ENCODE data around the gene KIF5C. TPM values are rescaled to one million over a fixed set of nuclear protein-coding genes. Genes with fewer than 3 reads are reported as not detected.
"Not testable (repeated sequence)": the region's sequence is repeated elsewhere in the genome, so short reads cannot be mapped to it uniquely, and the experiment has no call there.

KIF5C gene
- total RNA-seq, 2 donors from 2014 or later: 23.9 to 29.1 TPM

DNA sequence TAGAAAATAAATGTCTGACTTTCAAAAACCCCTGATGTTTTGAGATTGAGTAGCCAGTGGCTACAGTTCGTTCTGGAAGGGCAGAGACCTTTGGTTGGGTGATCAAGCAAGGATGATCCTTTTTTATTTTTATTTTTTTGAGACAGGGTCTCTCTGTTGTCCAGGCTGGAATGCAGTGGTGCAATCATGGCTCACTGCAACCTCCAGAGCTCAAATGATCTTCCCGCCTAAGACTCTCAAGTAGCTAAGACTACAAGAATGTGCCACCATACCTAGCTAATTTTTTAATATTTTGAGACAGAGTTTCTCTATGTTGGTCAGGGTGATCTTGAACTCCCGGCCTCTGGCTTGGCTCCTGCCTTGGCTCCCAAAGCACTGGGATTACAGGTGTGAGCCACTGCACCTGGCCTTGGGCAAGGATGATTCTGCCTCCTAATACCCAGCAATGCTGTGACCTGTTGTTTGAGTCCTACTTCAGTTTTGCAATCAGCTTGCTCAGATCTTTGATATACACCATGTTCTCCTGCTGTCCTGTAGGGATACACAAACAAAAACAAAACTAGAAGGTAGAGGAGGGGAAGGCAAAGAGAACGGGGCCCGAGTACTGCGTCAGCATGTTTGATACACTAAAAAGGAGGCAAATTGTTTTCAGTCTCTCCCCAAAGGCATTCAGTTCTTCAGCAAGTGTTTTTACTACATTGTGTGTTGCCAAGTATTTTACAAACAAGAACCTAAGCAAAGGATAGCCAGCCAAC, 104.3 kb downstream of the KIF5C start:
- ATAC-seq (replicated peaks in 1 of 2): no peak
- H3K27ac Mint-ChIP-seq: no peak overlapping the region
- no peak overlapping the region for H3K4me3 Mint-ChIP-seq
- no peak for DNase-seq
- H3K36me3 Mint-ChIP-seq (ENCODE audit: insufficient read depth in 2 of 2): peaks cover 0 to 4% of the 10 kb centered on the region in 2 donors
- H3K4me1 Mint-ChIP-seq (ENCODE audit: low read depth): no peaks in the 10 kb centered on the region
- no peaks in the 10 kb centered on the region for H3K27me3 Mint-ChIP-seq (ENCODE audit: low read depth)
- no peaks in the 10 kb centered on the region for H3K9me3 Mint-ChIP-seq

DNA sequence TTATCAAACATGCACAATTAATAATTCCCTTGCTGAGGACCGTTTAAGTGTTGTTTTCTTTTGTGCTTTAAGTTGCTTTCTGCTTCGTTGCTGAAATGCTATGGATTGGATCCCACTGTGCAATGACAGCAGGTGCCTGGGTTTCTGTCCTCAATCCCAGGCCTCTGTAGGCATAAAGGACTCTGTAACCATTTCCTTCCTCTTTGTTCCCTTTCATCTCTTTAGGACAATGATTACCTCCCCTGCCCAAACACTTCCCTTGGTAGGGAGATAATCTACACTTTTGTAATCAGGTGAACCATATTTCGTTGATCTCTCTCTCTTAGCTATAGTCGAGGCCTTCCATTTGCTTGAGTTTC, 104.9 kb downstream of the KIF5C start:
- H3K4me1 Mint-ChIP-seq (ENCODE audit: low read depth): no peaks in the 10 kb centered on the region
- no peak for DNase-seq
- no peak for ATAC-seq (replicated peaks in 1 of 2)
- H3K9me3 Mint-ChIP-seq: no peaks in the 10 kb centered on the region
- no peak overlapping the region for H3K27ac Mint-ChIP-seq
- no peaks in the 10 kb centered on the region for H3K27me3 Mint-ChIP-seq (ENCODE audit: low read depth)
- peaks cover 0 to 4% of the 10 kb centered on the region in 2 donors for H3K36me3 Mint-ChIP-seq (ENCODE audit: insufficient read depth in 2 of 2)
- H3K4me3 Mint-ChIP-seq: no peak overlapping the region

DNA sequence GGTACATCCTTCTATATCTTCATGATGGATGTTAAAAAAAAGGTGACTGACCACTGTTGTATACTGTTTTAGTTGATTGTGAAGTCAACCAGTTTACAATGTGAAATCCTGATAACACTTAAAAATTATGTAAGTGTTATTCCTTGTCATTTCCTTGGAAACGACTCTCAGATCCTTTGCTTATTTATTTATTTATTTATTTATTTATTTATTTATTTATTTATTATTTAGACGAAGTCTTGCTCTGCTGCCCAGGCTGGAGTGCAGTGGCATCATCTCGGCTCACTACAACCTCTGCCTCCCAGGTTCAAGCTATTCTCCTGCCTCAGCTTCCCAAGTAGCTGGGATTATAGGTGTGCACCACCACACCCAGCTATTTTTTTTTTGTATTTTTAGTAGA, 105.5 kb downstream of the KIF5C start:
- not testable (repeated sequence) for H3K9me3 Mint-ChIP-seq; H3K36me3 Mint-ChIP-seq (ENCODE audit: insufficient read depth in 2 of 2); H3K27me3 Mint-ChIP-seq (ENCODE audit: low read depth); H3K27ac Mint-ChIP-seq; H3K4me1 Mint-ChIP-seq (ENCODE audit: low read depth); ATAC-seq (replicated peaks in 1 of 2); H3K4me3 Mint-ChIP-seq; DNase-seq

DNA sequence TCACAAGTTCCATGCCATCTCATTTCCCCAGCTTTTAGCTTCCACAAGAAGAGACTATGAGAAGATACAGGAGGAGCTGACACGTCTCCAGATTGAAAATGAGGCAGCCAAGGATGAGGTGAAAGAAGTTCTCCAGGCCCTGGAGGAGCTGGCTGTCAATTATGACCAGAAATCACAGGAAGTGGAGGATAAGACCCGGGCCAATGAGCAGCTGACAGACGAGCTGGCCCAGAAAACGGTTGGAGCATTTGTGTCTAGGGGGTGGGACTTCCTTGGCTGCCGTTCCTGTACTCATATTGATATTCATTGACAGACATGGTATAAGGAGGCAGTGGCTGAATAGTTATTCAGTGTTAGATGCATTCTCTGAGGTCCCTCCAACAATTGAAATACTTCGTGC, 106.3 kb downstream of the KIF5C start:
- Mint-ChIP-seq H3K4me1 (ENCODE audit: low read depth) (no peaks in the 10 kb centered on the region), H3K36me3 (ENCODE audit: insufficient read depth in 2 of 2) (peaks cover 0 to 4% of the 10 kb centered on the region in 2 donors)
- no peak for ATAC-seq (replicated peaks in 1 of 2)

DNA sequence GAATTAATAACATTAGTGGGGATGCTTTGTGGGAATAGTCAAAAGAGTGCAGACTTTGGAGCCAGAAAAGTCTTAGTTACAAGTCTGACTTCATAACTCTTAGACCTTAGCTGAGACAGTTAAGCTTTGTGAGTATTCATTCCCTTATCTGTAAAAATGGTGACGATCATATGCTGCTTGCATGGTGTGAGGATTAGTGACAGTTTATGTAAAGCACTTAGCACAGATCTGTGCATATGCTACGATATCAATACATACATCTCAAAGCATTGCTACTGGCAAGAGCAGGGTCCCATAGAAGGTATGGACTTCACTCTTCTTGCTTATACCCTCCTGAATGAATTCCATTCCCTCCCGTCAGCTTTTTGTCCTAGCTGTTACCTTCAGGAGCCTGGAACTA, 106.8 kb downstream of the KIF5C start:
- no peak for ATAC-seq (replicated peaks in 1 of 2)
- H3K27me3 Mint-ChIP-seq (ENCODE audit: low read depth): no peaks in the 10 kb centered on the region

More for the DNA sequence above, 106.3 kb downstream of the KIF5C start:
- Mint-ChIP-seq H3K4me3 (no peak overlapping the region), H3K27me3 (ENCODE audit: low read depth) (no peaks in the 10 kb centered on the region), H3K27ac (no peak overlapping the region), H3K9me3 (no peaks in the 10 kb centered on the region)
- no peak for DNase-seq

DNA sequence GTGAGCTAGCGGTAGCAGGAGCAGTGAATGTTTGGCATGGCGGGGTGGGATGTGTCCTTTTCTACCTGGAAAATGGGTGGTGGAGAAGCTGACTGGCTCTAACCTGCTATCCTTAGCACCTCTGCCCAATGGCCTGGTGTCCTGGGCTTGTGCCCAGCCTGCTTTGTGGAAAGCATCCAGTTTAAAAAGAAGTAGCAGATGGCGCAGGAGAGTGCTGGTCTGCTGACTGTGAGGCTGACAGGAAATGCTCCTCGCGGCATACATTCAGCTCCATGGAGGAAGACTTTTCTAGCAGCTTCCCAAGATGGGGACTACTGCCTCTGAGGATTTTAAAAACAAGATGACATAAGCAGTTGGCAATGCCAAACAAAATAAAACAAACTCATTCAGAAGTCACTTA, 107.3 kb downstream of the KIF5C start:
- H3K4me3 Mint-ChIP-seq: no peak overlapping the region
- H3K4me1 Mint-ChIP-seq (ENCODE audit: low read depth): no peaks in the 10 kb centered on the region
- no peak for DNase-seq
- H3K36me3 Mint-ChIP-seq (ENCODE audit: insufficient read depth in 2 of 2): peaks cover 0 to 4% of the 10 kb centered on the region in 2 donors
- no peak overlapping the region for H3K27ac Mint-ChIP-seq
- no peaks in the 10 kb centered on the region for H3K27me3 Mint-ChIP-seq (ENCODE audit: low read depth)
- H3K9me3 Mint-ChIP-seq: no peaks in the 10 kb centered on the region
- ATAC-seq (replicated peaks in 1 of 2): no peak

More for the DNA sequence above, 106.8 kb downstream of the KIF5C start:
- Mint-ChIP-seq H3K36me3 (ENCODE audit: insufficient read depth in 2 of 2) (peaks cover 0 to 4% of the 10 kb centered on the region in 2 donors), H3K9me3 (no peaks in the 10 kb centered on the region), H3K27ac (no peak overlapping the region), H3K4me1 (ENCODE audit: low read depth) (no peaks in the 10 kb centered on the region), H3K4me3 (no peak overlapping the region)
- no peak for DNase-seq

DNA sequence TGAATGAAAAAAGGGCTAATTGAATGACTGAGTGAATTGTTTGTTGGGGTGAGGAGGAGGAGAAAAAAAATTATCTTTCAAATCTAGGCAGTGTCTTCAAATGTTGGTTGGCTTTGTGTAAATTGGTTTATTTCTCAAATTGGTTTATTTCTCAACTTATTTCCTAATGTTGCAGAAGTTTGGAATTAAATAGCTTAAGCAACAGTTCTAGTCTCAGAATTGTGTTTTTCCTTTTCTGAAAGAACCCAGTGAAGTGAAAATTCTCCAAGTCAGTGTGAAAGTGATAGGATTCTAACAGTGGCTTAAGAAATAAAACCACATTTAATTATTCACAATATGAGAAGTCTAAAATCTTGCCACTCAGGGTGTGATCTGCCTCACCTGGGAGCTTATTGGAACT, 108.9 kb downstream of the KIF5C start:
- H3K9me3 Mint-ChIP-seq: no peaks in the 10 kb centered on the region
- peaks cover 0 to 4% of the 10 kb centered on the region in 2 donors for H3K36me3 Mint-ChIP-seq (ENCODE audit: insufficient read depth in 2 of 2)
- H3K27me3 Mint-ChIP-seq (ENCODE audit: low read depth): no peaks in the 10 kb centered on the region
- H3K4me1 Mint-ChIP-seq (ENCODE audit: low read depth): no peaks in the 10 kb centered on the region
- no peak overlapping the region for H3K27ac Mint-ChIP-seq
- ATAC-seq (replicated peaks in 1 of 2) (no peak), DNase-seq (no peak)
- no peak overlapping the region for H3K4me3 Mint-ChIP-seq

DNA sequence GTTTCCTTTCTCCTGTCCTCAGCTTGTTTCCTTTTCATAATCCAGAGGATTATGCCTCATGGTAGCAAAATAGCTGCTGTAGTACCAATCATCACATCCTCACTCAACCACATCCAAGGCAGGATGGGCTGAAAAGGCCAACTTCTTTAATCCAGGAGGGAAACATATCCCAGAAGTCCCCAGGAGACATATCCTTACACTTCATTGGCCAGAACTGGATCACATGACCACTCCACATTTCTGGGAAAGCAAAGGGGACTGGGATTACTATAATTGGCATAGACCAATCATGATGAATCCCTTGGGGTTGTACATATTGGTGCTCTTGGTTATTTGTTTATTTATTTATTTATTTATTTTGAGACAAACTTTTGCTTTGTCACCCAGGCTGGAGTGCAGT, 109.4 kb downstream of the KIF5C start:
- H3K9me3 Mint-ChIP-seq: no peaks in the 10 kb centered on the region
- no peak overlapping the region for H3K27ac Mint-ChIP-seq
- ATAC-seq (replicated peaks in 1 of 2): no peak
- no peak for DNase-seq
- H3K4me3 Mint-ChIP-seq: no peak overlapping the region
- H3K27me3 Mint-ChIP-seq (ENCODE audit: low read depth): no peaks in the 10 kb centered on the region
- H3K4me1 Mint-ChIP-seq (ENCODE audit: low read depth): no peaks in the 10 kb centered on the region
- H3K36me3 Mint-ChIP-seq (ENCODE audit: insufficient read depth in 2 of 2): peaks cover 0 to 4% of the 10 kb centered on the region in 2 donors

DNA sequence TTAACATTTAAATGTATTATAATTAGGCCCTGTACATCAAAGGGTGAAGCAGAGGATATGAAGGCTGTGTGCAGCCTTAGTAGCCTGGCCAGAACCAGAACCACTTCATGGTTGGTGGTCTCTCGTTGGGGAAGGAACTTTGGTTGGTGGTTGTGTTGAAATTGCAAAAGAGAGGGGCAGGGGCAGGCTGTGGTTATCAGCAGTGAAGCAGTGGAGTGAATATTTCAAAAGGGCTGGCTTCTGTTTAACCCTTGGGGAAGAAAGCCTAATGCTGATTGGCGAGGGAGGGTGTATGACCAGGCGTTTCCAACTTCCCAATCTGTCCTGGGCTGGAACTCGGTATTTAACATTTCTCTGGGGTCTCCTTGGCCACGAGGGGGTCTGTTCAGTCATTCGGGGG, 112.3 kb downstream of the KIF5C start:
- H3K9me3 Mint-ChIP-seq: no peaks in the 10 kb centered on the region
- DNase-seq (no peak), ATAC-seq (replicated peaks in 1 of 2) (no peak)
- H3K36me3 Mint-ChIP-seq (ENCODE audit: insufficient read depth in 2 of 2): peaks cover 0 to 4% of the 10 kb centered on the region in 2 donors
- no peak overlapping the region for H3K27ac Mint-ChIP-seq
- no peaks in the 10 kb centered on the region for H3K27me3 Mint-ChIP-seq (ENCODE audit: low read depth)
- H3K4me1 Mint-ChIP-seq (ENCODE audit: low read depth): peaks cover 4% of the 10 kb centered on the region
- no peak overlapping the region for H3K4me3 Mint-ChIP-seq

DNA sequence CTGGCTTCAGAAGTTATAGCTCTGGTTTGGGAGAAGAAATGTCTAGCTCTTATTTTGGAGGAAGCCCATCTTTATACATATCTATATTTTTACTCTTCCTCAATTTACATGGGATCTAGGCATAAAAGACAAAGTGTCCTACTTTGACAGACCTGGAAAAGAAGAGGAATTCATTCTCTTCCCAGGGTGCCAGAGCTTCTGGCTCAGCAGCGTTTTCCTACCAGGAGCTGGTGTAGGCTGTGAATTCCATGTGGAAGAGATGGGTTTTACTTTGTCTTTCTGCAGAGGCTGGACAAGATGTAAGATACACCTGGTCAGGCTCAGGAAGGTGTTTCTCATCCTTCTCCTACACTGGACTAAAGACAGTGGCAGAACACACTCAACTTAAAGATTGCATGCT, 113.3 kb downstream of the KIF5C start:
- no peak overlapping the region for H3K27ac Mint-ChIP-seq
- H3K27me3 Mint-ChIP-seq (ENCODE audit: low read depth): no peaks in the 10 kb centered on the region
- peaks cover 0 to 4% of the 10 kb centered on the region in 2 donors for H3K36me3 Mint-ChIP-seq (ENCODE audit: insufficient read depth in 2 of 2)
- no peaks in the 10 kb centered on the region for H3K9me3 Mint-ChIP-seq
- H3K4me1 Mint-ChIP-seq (ENCODE audit: low read depth): peaks cover 4% of the 10 kb centered on the region
- H3K4me3 Mint-ChIP-seq: no peak overlapping the region
- no peak for DNase-seq
- ATAC-seq (replicated peaks in 1 of 2): no peak

DNA sequence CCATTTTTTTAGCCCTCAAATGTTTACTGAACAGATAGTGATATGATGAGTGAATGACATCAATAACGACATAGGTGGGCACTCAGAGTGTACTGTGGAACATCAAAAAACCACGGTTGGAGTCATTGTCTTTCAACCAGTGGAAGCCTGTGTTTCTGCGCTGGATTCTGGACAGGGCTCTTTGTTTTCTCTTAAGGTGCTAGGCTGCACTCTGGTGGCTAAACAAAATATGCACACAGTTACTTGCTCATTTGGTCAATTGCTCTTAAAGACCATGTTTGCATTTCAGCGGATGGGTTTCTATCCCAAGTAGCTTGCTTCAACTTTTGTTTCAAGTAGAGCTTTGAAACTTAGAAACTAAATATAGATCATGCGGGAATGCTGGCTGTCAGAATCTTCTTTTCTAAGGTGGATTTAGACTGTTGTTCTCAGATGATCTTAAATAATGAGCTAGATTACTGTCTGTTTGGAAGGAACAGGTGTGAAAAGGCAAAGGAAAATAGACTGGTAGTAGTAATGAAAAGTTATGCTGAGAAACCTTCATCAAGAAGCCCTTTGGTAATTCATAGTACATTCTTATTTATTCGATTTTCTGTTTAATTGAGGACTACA, 115.0 kb downstream of the KIF5C start:
- Mint-ChIP-seq H3K9me3 (no peaks in the 10 kb centered on the region), H3K4me3 (no peak overlapping the region), H3K27ac (no peak overlapping the region), H3K36me3 (ENCODE audit: insufficient read depth in 2 of 2) (no peaks in the 10 kb centered on the region), H3K27me3 (ENCODE audit: low read depth) (no peaks in the 10 kb centered on the region), H3K4me1 (ENCODE audit: low read depth) (peaks cover 4% of the 10 kb centered on the region)
- DNase-seq (peak; percentile 48 to 50), ATAC-seq (replicated peaks in 1 of 2) (peak; percentile 65 to 85)

DNA sequence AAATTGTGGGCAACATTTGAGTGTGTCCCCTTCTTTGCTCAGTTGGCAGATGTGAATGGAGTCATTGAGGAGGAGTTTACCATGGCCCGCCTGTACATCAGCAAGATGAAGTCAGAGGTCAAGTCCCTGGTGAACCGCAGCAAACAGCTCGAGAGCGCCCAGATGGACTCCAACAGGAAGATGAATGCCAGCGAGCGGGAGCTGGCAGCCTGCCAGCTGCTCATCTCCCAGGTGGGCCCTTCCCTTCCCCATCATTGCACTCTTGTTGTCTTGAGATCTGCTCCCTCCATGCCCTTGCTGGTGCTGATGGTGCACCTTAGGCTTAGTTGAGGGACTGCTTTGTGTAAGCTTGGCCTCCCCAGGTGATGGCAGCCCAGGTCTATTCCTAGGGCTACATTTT, 115.9 kb downstream of the KIF5C start:
- H3K27me3 Mint-ChIP-seq (ENCODE audit: low read depth): no peaks in the 10 kb centered on the region

DNA sequence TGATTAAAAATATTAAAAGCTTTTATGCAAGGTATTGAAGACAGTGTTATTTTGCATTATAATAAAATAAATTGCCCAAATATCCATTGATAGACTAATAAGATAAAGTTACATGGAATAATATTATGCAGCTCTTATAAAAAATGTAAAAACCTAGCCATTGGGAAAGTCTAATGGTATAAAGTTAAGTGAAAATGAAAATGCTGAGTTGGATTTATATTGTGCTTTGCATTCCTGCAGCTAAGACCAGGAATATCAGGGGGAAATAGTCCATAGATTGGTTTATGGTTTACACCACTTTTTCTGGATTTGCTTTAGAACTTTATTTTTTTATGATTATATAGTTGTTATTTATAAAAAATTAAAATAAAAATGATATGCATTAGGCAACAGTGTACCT, 117.4 kb downstream of the KIF5C start:
- Mint-ChIP-seq H3K4me1 (ENCODE audit: low read depth) (peaks cover 4% of the 10 kb centered on the region), H3K9me3 (no peaks in the 10 kb centered on the region), H3K36me3 (ENCODE audit: insufficient read depth in 2 of 2) (peaks cover 0 to 2% of the 10 kb centered on the region in 2 donors), H3K4me3 (no peak overlapping the region), H3K27me3 (ENCODE audit: low read depth) (no peaks in the 10 kb centered on the region), H3K27ac (no peak overlapping the region)
- ATAC-seq (replicated peaks in 1 of 2) (no peak), DNase-seq (no peak)

More for the DNA sequence above, 115.9 kb downstream of the KIF5C start:
- H3K9me3 Mint-ChIP-seq: no peaks in the 10 kb centered on the region
- H3K4me1 Mint-ChIP-seq (ENCODE audit: low read depth): peaks cover 4% of the 10 kb centered on the region
- H3K36me3 Mint-ChIP-seq (ENCODE audit: insufficient read depth in 2 of 2): peaks cover 0 to 2% of the 10 kb centered on the region in 2 donors
- ATAC-seq (replicated peaks in 1 of 2): no peak
- no peak for DNase-seq
- H3K4me3 Mint-ChIP-seq: no peak overlapping the region
- H3K27ac Mint-ChIP-seq: no peak overlapping the region

DNA sequence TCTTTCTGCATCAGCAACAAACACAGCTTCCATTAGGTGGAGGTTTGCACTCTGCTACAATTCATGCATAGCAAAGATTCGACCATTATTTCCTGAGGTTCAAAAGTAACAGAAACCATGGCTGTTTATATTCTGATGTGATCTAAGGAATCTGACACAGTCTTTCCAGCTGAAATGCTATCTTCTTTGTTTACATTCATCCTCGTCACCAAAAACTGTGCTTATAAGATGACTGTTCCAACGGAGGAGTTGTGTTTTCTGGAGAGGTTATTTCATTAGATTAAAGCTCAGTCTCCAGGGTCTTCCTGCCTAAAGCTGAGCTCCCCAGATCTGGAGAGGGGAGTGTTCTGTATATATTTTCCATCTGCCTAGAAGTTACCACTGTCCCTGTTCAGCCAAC, 118.3 kb downstream of the KIF5C start:
- Mint-ChIP-seq H3K4me1 (ENCODE audit: low read depth) (peaks cover 4% of the 10 kb centered on the region), H3K4me3 (no peak overlapping the region), H3K9me3 (no peaks in the 10 kb centered on the region), H3K27me3 (ENCODE audit: low read depth) (no peaks in the 10 kb centered on the region), H3K36me3 (ENCODE audit: insufficient read depth in 2 of 2) (peaks cover 0 to 2% of the 10 kb centered on the region in 2 donors), H3K27ac (no peak overlapping the region)
- DNase-seq (no peak), ATAC-seq (replicated peaks in 1 of 2) (no peak)

Measured in activated T-cell treated with anti-CD3 and anti-CD28 coated beads, Interleukin-2, amount 50 U/mL, for 72 hours (primary cell).